CD4-positive, alpha-beta T cell treated with Interferon alpha-2 for 1 hour (primary cell): Measurements from ENCODE around the gene MB21D2.

ENCODE experiments used
- DNase-seq, 2 donors: peaks; one replicate each; pipeline ENCODE4 v3.0.0-alpha.2; 2020 to 2022

Gene MB21D2

DNA sequence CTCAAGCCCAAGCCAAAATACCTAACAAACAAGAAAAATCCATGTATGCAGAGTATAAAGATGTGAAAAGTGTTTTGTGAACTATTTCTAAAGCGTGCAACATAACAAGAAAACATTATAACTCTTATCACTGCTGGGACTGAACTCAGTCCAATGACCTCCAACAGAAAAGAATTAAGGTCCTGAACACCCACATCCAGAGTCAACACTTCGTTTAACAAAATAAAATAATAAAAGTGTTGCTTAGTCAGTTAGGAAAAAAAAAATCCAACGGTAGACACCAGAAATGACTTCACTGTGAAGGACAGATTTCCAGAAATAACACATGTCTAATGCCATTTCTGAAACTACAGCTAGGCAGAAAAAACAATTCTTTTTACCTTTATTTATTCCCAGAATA is 28.0 kb downstream of the MB21D2 start:
- DNase-seq: no peak

GRCh38 chr3:192888190-192888589 is 29.5 kb downstream of the MB21D2 start:
- DNase-seq: no peak

DNA sequence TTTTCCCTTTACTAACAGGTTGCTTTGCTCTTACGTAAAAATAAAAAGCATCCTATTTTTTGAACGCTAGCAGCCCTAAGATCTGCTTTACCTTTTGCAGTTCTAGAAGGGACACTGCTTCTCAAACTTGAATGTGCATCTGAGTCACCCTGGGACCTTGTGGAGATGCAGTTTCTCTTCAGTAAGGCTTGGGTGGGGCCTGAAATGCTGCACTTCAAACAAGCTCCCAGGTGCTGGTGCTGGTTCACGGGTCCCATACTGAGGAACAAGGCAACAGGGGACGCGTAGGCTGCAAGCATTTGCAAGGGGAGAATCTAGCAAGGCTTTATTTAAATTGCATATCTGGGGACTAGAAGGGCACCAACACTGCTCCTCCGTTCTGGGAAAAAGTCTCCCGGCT is 30.0 kb downstream of the MB21D2 start:
- DNase-seq: no peak

- no peak for DNase-seq
Measured at GRCh38 chr3:192887047-192887446, 30.6 kb downstream of the MB21D2 start.

DNA sequence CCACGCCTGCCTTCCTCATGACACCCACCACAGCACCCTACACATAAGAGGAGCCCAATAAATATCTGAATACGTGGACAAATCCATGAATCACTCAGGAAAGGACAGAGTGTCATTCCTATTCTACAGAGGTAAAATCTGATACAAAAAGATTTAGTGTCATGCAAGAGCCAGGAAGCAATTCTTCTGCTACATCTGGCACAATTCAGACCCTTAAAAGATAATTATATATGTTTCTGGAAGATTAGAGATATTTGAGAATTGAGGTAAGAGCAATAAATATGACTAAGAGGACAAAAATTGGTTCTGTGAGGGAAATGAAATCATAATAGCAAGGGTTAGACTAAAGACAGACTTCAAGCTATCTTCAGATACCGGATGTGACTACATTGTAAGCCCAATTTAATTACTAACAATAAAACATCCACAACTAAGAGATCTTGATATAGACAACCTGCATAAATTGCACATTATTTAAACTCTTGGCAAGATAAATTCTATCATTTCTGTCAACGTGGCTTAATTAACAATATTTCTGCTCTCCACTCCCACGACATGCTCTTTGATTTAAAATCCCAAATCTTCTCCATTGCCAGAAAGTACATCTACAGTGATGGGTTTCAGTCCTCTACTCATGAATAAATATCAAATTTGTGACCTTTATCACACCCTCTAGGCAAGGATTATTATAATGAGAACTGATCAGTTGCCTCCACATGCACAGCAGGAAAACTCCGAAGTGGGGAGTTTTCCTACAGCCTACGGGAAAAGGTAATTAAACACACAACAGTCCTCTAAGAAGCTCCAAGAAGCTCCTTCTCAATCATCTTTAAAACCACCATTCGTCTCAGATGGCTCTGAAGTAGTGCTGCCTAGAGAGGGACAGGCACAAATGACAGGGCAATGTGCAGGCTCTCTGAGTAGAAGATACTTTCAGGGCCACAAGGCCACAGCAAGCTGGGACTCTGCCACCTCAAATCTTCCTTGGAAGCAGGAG is 32.6 kb downstream of the MB21D2 start:
- DNase-seq: no peak

DNA sequence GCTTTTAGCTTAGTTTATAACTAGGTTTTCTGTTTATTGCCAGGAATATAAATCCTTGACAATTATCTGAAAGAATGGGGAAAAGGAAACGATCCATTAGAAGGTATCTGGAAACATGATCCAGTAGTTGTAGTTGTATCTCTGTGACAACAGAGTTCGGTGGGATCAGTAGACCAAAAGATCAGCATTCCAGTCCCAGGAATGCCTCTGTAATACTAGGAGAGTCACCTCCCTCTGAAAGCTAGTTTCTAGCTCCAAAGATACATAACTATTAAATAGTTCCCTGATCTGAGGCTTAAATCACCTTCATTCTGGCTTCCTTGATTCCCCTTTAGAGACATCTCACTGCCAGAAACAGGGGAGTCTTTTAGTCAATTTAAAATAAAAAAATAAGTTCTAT is 34.1 kb downstream of the MB21D2 start:
- no peak for DNase-seq

DNA sequence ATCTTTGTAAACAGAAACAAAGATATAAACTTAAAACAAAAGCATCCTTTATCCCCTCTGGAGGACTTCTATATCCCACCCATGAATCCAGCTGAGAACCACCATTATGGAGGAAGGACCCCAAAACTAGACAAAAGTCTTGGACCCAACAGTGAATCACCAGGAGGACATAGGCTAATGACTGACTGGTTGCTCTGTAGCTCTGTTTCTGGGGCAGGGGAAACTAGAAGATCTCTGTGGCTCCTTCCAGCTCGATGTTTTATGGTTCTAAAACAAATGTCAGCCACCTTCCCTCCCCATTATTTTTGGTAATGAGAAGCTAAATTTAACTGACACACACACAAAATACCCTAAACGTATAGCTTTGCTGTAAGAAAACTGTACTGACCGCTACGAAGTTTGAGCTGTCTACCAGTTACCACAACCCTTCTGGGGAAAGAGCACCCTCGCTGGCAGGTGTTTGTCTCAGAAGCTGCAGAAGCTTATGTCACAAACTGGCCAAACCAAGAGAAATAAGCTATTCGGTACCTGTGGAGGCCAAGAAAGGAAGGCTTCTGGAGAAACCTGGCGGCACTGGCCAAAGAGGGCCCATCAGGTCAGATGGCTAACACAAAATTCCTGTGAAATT is 36.4 kb downstream of the MB21D2 start:
- no peak for DNase-seq

DNA sequence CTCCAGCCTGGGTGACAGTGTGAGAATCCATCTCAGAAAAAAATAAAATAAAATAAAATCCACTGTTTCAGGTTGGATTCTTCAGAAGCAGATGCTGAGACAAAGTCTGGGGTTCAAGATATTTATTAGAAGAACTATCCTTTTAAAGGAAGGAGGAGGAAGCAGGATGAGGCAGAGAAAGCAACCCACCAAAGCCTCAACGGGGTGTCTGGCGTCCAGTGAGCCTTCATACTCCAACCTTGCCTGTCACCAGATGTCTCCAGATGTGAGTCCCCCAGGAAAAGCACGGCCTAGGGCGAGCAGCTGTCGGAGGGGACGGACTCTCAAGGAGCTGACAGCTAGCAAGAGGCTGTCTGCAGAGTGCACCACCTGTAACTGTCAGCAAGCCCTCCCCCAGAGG is 37.3 kb downstream of the MB21D2 start:
- no peak for DNase-seq

DNA sequence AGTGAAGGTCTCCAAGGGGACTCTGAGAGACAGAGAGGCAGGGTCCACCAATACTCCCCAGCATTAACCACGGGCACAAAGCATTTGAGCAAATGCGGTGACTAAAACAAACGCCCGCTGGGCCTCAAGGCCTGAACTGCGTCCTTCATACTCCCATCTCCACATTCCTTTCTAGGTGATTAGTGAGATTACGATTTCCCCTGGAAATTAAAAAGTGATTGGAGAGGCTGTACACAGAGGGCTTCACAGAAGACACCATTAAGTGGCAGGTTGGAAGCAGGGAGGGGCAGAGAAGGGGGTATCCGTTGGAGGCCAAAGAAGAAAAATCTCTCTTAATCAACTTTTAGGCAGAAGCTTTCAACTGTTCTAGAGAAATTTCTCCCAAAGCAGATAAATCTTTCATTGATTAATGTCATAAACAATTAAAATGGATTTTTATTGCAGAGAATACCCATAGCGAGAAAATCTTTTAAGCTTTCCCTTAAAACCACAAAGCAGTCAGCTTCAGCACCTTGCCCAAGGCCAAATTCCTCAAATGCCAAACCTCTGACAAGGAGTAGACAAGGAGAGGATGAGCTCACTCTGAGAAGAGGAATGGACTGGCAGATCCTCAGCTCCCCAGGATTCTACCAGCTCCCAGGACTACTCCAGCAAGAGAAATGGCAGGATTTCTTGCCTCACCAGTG is 38.2 kb downstream of the MB21D2 start:
- no peak for DNase-seq

DNA sequence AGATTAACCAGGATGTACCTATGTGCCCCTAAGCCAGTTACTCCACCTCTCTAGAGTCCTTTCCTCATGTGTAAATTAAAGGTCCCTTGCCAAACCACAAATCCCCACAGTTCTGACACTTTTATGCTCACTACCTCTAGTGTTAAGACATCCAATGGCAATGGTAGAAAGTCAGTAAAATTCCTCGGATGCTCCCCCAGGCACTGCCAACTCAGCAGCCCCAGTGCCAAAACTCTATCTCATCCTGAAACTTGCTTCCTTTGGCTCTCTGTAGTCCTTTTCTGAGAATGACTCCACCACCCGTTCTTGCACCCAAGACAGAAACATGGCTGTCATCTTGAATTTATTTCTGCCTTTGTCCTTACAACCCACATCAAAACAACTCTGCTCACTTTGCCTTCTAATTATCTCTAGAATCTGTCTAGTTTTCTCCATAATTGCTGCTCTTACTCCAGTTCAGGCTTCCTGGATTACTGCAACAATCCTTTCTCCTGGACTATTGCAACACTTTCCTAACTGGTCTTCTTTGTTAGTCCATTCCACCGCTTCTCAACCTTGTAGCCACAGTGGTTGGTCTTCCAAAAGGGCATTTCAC is 41.6 kb downstream of the MB21D2 start:
- no peak for DNase-seq

GRCh38 chr3:192870822-192871221 is 46.8 kb downstream of the MB21D2 start:
- no peak for DNase-seq

- no peak for DNase-seq
Measured at GRCh38 chr3:192869131-192870031, 48.3 kb downstream of the MB21D2 start.

DNA sequence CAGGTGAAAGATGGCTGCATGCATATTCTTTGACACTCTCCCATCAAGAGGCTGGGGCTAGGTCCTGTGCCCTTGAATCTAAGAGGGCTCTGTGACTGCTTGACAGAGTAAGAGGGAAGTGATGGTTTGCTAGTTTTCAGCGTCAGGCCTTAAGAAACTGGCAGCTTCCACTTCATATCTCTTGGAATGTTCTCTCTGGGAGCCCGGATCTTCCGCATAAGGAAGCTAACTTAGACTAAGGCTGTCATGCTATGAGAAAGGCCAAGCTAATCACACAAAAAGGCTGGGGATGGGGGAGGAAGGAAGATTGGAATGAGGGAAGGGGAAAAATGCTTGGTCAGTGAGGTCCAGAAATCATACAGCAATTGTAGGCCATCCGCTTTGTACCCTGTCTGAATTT is 50.0 kb downstream of the MB21D2 start:
- no peak for DNase-seq

- no peak for DNase-seq
Measured at GRCh38 chr3:192866804-192867203, 50.9 kb downstream of the MB21D2 start.

GRCh38 chr3:192864941-192865340 is 52.7 kb downstream of the MB21D2 start:
- no peak for DNase-seq

DNA sequence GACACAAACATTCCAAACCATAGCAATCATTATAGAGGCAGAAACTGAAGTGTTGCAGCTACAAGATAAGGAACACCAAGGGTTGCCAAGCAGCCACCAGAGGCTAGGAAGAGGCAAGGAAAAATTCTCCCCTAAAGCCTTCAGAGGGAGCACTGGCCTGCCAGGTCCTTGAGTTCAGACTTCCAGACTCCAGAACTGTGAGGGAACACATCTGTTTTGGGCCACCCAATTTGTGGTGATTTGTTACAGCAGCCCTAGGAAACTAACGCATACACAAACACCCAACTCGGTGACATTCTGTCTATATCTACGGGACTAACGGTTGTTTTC is 54.6 kb downstream of the MB21D2 start:
- DNase-seq: no peak

GRCh38 chr3:192862408-192863090 is 55.1 kb downstream of the MB21D2 start:
- no peak for DNase-seq

- peak in 1 of 2 donors; percentile 14 for DNase-seq
Measured at GRCh38 chr3:192861972-192862371, 55.7 kb downstream of the MB21D2 start.

GRCh38 chr3:192860454-192860853 is 57.2 kb downstream of the MB21D2 start:
- DNase-seq: no peak

DNA sequence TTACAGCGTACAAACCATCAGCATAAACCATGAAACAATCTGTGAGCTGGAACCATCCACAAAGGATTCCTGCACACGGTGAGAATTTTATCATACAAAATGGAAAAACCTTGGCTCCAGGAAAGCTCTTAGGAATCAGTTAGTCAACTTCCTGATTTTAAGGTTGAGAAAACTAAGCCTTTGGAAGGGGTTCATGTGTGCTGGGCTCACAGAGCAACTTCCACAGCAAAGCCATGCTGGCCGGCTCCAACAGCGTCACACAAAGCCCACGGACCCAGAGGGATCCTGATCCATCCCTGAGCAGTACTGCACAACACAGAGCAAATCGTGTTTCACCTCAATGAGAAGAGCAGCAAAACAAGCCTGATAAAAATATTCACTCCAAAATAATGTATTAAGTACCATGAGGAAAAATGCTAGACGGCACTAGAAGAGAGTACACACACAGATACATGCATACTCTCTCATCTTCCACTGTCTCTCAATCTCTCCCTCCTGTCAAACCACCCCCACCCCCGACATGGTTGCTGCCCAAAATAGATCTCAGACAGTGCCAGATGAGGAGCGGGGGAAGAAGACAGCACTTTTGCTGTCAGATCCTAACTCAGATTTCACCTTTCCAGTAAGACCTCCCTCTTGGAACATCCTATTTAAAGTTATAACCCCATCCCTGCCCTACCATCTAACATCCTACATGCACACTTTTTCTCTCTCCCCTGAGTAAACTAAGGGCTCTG is 58.6 kb downstream of the MB21D2 start:
- no peak for DNase-seq

GRCh38 chr3:192857260-192857661 is 60.4 kb downstream of the MB21D2 start:
- no peak for DNase-seq
